HEK293 (cell line): Measurements from ENCODE around the gene RPS6KA3.

ENCODE experiments used
- CTCF ChIA-PET: fragments of 350-600 bp; formaldehyde crosslinking; extraction: SDS; loops from one replicate; lab custom pipeline; 2021; ENCODE audit warnings: antibody characterized with exemption; lab: Yijun Ruan, JAX
- POLR2A ChIA-PET: fragments of 300-600 bp; formaldehyde crosslinking; extraction: SDS; loops from one replicate; lab custom pipeline; 2020; ENCODE audit warnings: antibody characterized with exemption, inconsistent platforms; lab: Yijun Ruan, JAX
- H3K27ac ChIP-seq: fragments of 200-500 bp; sonication (Bioruptor generic); 2 replicates; pipeline ENCODE4 v1.5.1; 2014; ENCODE audit warnings: low read depth, low read length, control low read depth, inconsistent platforms; ENCODE audit errors: extremely low read depth
- H3K36me3 ChIP-seq, 2 experiments: fragments of 200-500 bp in 1 of 2; sonication (Bioruptor generic) in 1 of 2; 1 replicate in 1 of 2; 2 replicates in 1 of 2; pipeline ENCODE4 v1.5.1; 2014 to 2017; ENCODE audit warnings: inconsistent platforms in 2 of 2, low read length in 2 of 2; ENCODE audit not compliant: control insufficient read depth in 2 of 2, insufficient read depth in 1 of 2
- H3K4me1 ChIP-seq: fragments of 200-500 bp; sonication (Bioruptor generic); 2 replicates; pipeline ENCODE4 v1.5.1; 2014; ENCODE audit warnings: mild to moderate bottlenecking, low read length, inconsistent platforms; ENCODE audit not compliant: control insufficient read depth, insufficient read depth
- H3K4me3 ChIP-seq: 2 replicates; pipeline ENCODE4 v1.5.1; 2011; ENCODE audit warnings: low read depth, mild to moderate bottlenecking, control low read depth, low read length, moderate library complexity
- H3K9me3 ChIP-seq: fragments of 200-500 bp; sonication (Bioruptor generic); 2 replicates; pipeline ENCODE4 v1.5.1; 2014; ENCODE audit warnings: low read depth, low read length, inconsistent platforms; ENCODE audit not compliant: control insufficient read depth, insufficient read depth
- HOXD13 ChIP-seq: sonication (generic); formaldehyde crosslinking; IDR thresholded peaks from 2 replicates; pipeline ENCODE4 v1.8.0; 2022; ENCODE audit warnings: missing genetic modification reagents, borderline replicate concordance
- OSR2 ChIP-seq: fragments of 450-650 bp; formaldehyde crosslinking; IDR thresholded peaks from 2 replicates; pipeline ENCODE4 v1.5.1; 2016; ENCODE audit warnings: missing biosample characterization, missing genetic modification characterization
- ZNF114 ChIP-seq: fragments of 450-650 bp; formaldehyde crosslinking; IDR thresholded peaks from 2 replicates; pipeline ENCODE4 v1.5.0; 2017; ENCODE audit warnings: missing biosample characterization, missing genetic modification characterization
- ZNF202 ChIP-seq: fragments of 450-650 bp; formaldehyde crosslinking; IDR thresholded peaks from 2 replicates; pipeline ENCODE4 v1.5.1; 2016; ENCODE audit warnings: missing biosample characterization, missing genetic modification characterization, borderline replicate concordance
- ZNF23 ChIP-seq: fragments of 450-650 bp; formaldehyde crosslinking; IDR thresholded peaks from 2 replicates; pipeline ENCODE4 v1.5.1; 2016; ENCODE audit warnings: missing biosample characterization, missing genetic modification characterization, borderline replicate concordance
- ZNF266 ChIP-seq: fragments of 450-650 bp; formaldehyde crosslinking; IDR thresholded peaks from 2 replicates; pipeline ENCODE4 v1.5.1; 2016; ENCODE audit warnings: missing biosample characterization, missing genetic modification characterization, low read depth
- ZNF274 ChIP-seq, 2 experiments: fragments of 200-500 bp in 1 of 2; fragments of 450-650 bp in 1 of 2; sonication (Bioruptor generic) in 1 of 2; formaldehyde crosslinking in 1 of 2; IDR thresholded peaks; 2 replicates each; pipeline versions ENCODE4 v1.5.1 to v1.6.1; 2014 to 2016; ENCODE audit warnings: borderline replicate concordance in 1 of 2, inconsistent platforms in 1 of 2, low read length in 1 of 2, missing biosample characterization in 1 of 2, missing genetic modification characterization in 1 of 2
- ZNF548 ChIP-seq: fragments of 450-650 bp; formaldehyde crosslinking; IDR thresholded peaks from 2 replicates; pipeline ENCODE4 v1.5.1; 2016; ENCODE audit warnings: missing biosample characterization, missing genetic modification characterization
- ZNF555 ChIP-seq: fragments of 450-650 bp; formaldehyde crosslinking; conservative IDR thresholded peaks from 2 replicates; pipeline ENCODE4 v1.5.1; 2017; ENCODE audit warnings: missing biosample characterization, mild to moderate bottlenecking, missing genetic modification characterization, inconsistent platforms
- ZNF571 ChIP-seq: fragments of 450-650 bp; formaldehyde crosslinking; IDR thresholded peaks from 2 replicates; pipeline ENCODE4 v1.5.0; 2017; ENCODE audit warnings: missing biosample characterization, missing genetic modification characterization
- ZNF658 ChIP-seq: fragments of 450-650 bp; formaldehyde crosslinking; IDR thresholded peaks from 2 replicates; pipeline ENCODE4; 2016; ENCODE audit warnings: missing biosample characterization, missing genetic modification characterization
- ZNF785 ChIP-seq: fragments of 450-650 bp; formaldehyde crosslinking; IDR thresholded peaks from 2 replicates; pipeline ENCODE4 v1.5.1; 2016; ENCODE audit warnings: missing biosample characterization, missing genetic modification characterization
- ZNF791 ChIP-seq: fragments of 450-650 bp; formaldehyde crosslinking; IDR thresholded peaks from 2 replicates; pipeline ENCODE4 v1.5.1; 2016; ENCODE audit warnings: missing biosample characterization, missing genetic modification characterization
- ZSCAN23 ChIP-seq: fragments of 450-650 bp; formaldehyde crosslinking; IDR thresholded peaks from 2 replicates; pipeline ENCODE4 v1.5.1; 2016; ENCODE audit warnings: missing biosample characterization, missing genetic modification characterization
- TF ChIP-seq, protein P1 (sequence below): fragments of 450-650 bp; formaldehyde crosslinking; conservative IDR thresholded peaks from 2 replicates; pipeline ENCODE4 v1.5.1; 2016; ENCODE audit warnings: low read depth, missing biosample characterization, missing genetic modification characterization
- TF ChIP-seq, protein P2 (sequence below): fragments of 450-650 bp; formaldehyde crosslinking; IDR thresholded peaks from 2 replicates; pipeline ENCODE4; 2016; ENCODE audit warnings: missing biosample characterization, missing genetic modification characterization
- TF ChIP-seq, protein P3 (sequence below): fragments of 450-650 bp; formaldehyde crosslinking; IDR thresholded peaks from 2 replicates; pipeline ENCODE4 v1.5.1; 2016; ENCODE audit warnings: missing biosample characterization, missing genetic modification characterization
- TF ChIP-seq, protein P4 (sequence below): IDR thresholded peaks from 2 replicates; pipeline ENCODE4 v1.6.1; 2011; ENCODE audit warnings: mild to moderate bottlenecking, low read depth, low read length, borderline replicate concordance
- TF ChIP-seq, protein P5 (sequence below): fragments of 450-650 bp; formaldehyde crosslinking; IDR thresholded peaks from 2 replicates; pipeline ENCODE4 v1.5.1; 2016; ENCODE audit warnings: missing biosample characterization, missing genetic modification characterization

The RPS6KA3 gene

DNA sequence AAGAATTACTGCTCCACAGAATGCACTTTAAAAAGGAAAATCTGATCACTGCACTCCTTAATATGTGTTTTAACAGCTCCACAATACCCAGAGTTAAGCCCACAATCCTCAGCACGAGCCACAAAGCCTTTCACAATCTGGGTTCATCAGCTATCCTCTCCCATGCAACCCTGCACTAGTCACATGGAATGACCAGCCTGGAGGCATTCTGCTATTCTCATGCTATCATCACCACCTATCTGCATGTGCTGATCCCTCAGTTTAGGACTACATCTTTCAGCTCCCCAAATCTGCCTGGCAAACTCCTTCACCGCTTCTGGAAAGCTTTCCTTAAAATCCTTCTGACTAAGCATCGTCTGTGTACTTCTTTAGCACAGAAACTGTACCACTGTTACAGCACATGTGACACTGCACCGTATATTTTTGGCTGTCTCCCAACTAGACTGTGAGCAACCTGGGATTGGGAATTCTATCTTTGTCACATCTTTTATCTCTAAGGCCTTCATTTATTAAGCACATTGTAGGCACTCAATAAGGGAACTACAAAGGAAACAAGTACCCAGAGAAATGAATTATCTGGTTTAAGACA lies 106.8 kb downstream of the RPS6KA3 start (continued):
- TF ChIP-seq, protein P1, sequence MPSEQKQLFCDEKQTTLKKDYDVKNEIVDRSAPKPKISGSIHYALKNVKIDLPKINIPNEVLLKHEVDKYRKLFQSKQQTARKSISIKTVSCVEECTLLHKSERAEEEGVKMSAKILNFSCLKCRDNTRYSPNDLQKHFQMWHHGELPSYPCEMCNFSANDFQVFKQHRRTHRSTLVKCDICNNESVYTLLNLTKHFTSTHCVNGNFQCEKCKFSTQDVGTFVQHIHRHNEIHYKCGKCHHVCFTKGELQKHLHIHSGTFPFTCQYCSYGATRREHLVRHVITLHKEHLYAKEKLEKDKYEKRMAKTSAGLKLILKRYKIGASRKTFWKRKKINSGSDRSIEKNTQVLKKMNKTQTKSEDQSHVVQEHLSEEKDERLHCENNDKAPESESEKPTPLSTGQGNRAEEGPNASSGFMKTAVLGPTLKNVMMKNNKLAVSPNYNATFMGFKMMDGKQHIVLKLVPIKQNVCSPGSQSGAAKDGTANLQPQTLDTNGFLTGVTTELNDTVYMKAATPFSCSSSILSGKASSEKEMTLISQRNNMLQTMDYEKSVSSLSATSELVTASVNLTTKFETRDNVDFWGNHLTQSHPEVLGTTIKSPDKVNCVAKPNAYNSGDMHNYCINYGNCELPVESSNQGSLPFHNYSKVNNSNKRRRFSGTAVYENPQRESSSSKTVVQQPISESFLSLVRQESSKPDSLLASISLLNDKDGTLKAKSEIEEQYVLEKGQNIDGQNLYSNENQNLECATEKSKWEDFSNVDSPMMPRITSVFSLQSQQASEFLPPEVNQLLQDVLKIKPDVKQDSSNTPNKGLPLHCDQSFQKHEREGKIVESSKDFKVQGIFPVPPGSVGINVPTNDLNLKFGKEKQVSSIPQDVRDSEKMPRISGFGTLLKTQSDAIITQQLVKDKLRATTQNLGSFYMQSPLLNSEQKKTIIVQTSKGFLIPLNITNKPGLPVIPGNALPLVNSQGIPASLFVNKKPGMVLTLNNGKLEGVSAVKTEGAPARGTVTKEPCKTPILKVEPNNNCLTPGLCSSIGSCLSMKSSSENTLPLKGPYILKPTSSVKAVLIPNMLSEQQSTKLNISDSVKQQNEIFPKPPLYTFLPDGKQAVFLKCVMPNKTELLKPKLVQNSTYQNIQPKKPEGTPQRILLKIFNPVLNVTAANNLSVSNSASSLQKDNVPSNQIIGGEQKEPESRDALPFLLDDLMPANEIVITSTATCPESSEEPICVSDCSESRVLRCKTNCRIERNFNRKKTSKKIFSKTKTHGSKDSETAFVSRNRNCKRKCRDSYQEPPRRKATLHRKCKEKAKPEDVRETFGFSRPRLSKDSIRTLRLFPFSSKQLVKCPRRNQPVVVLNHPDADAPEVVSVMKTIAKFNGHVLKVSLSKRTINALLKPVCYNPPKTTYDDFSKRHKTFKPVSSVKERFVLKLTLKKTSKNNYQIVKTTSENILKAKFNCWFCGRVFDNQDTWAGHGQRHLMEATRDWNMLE (tag by site-specific recombination), result no peak
- TF ChIP-seq ZNF274 (IDR thresholded peaks at IDR 0.05; ENCODE audit: low read length) (no peak), ZNF274 (tag by site-specific recombination; IDR thresholded peaks at IDR 0.05; ENCODE audit: borderline replicate concordance) (no peak)
- TF ChIP-seq, protein P2, sequence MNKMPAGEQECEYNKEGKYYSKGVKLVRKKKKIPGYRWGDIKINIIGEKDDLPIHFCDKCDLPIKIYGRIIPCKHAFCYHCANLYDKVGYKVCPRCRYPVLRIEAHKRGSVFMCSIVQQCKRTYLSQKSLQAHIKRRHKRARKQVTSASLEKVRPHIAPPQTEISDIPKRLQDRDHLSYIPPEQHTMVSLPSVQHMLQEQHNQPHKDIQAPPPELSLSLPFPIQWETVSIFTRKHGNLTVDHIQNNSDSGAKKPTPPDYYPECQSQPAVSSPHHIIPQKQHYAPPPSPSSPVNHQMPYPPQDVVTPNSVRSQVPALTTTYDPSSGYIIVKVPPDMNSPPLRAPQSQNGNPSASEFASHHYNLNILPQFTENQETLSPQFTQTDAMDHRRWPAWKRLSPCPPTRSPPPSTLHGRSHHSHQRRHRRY (tag by site-specific recombination), result no peak

DNA sequence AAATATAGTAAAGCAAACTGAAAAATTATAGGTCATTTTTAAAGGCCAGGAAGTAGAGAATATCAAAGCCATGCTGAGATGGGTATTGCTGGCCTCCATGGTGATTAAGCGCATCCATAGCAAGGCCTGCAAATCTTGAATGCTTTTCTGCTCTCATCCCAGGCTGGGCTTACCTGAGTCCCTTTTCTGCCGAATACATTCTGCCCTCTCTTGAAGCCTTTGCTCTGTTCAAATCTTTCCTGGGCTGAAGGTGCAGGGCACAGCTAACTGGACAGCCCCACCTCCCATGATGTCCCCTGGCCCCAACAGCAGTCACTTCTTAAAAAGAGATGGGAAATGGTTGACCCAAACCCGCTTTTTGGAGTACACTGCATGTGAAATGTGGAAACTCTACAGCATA lies 115.0 kb downstream of the RPS6KA3 start:
- Histone ChIP-seq H3K27ac (no peak overlapping the region), H3K4me3 (no peak overlapping the region), H3K36me3 (peaks cover 30 to 44% of the 10 kb centered on the region in 2 experiments; a peak in 2 of 3 replicates), H3K4me1 (no peaks in the 10 kb centered on the region), H3K9me3 (no peaks in the 10 kb centered on the region)
- ChIA-PET POLR2A (no interaction called here), CTCF (no interaction called here)
- TF ChIP-seq, protein P3, sequence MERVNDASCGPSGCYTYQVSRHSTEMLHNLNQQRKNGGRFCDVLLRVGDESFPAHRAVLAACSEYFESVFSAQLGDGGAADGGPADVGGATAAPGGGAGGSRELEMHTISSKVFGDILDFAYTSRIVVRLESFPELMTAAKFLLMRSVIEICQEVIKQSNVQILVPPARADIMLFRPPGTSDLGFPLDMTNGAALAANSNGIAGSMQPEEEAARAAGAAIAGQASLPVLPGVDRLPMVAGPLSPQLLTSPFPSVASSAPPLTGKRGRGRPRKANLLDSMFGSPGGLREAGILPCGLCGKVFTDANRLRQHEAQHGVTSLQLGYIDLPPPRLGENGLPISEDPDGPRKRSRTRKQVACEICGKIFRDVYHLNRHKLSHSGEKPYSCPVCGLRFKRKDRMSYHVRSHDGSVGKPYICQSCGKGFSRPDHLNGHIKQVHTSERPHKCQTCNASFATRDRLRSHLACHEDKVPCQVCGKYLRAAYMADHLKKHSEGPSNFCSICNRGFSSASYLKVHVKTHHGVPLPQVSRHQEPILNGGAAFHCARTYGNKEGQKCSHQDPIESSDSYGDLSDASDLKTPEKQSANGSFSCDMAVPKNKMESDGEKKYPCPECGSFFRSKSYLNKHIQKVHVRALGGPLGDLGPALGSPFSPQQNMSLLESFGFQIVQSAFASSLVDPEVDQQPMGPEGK, result no peak
- TF ChIP-seq ZNF114 (tag by site-specific recombination), result no peak
- no peak for TF ChIP-seq ZNF571 (tag by site-specific recombination)

DNA sequence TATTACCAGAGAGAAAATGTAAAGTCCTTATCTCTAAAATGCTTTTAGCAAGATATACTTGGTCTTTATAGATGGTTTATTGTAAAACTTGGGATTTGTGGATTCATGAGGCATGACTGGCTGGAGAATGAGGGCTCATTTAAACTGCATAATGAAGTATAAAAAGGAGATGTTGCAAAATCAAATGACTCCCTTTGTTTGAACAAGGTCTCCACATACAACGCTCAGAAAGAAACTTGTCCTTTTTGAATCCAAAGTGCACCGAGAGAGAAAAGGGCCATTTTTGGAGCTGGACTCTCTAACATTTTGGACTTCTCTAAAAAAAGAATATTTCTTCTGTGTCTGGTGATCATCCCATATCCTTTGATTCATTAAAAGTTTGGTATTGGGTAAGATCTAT lies 117.4 kb downstream of the RPS6KA3 start:
- H3K27ac ChIP-seq, result no peak overlapping the region
- POLR2A ChIA-PET, result no interaction called here
- H3K36me3 ChIP-seq, result peaks cover 11 to 21% of the 10 kb centered on the region in 2 experiments; a peak in 2 of 3 replicates
- CTCF ChIA-PET, result no interaction called here
- H3K4me3 ChIP-seq, result no peak overlapping the region
- no peaks in the 10 kb centered on the region for H3K4me1 ChIP-seq
- no peaks in the 10 kb centered on the region for H3K9me3 ChIP-seq
- TF ChIP-seq ZNF791 (tag by site-specific recombination), result no peak
- no peak for TF ChIP-seq ZNF785
- TF ChIP-seq, protein P4, sequence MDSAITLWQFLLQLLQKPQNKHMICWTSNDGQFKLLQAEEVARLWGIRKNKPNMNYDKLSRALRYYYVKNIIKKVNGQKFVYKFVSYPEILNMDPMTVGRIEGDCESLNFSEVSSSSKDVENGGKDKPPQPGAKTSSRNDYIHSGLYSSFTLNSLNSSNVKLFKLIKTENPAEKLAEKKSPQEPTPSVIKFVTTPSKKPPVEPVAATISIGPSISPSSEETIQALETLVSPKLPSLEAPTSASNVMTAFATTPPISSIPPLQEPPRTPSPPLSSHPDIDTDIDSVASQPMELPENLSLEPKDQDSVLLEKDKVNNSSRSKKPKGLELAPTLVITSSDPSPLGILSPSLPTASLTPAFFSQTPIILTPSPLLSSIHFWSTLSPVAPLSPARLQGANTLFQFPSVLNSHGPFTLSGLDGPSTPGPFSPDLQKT, result no peak
- no peak for TF ChIP-seq ZNF555
- TF ChIP-seq ZNF202 (tag by site-specific recombination), result no peak
- TF ChIP-seq, protein P5, sequence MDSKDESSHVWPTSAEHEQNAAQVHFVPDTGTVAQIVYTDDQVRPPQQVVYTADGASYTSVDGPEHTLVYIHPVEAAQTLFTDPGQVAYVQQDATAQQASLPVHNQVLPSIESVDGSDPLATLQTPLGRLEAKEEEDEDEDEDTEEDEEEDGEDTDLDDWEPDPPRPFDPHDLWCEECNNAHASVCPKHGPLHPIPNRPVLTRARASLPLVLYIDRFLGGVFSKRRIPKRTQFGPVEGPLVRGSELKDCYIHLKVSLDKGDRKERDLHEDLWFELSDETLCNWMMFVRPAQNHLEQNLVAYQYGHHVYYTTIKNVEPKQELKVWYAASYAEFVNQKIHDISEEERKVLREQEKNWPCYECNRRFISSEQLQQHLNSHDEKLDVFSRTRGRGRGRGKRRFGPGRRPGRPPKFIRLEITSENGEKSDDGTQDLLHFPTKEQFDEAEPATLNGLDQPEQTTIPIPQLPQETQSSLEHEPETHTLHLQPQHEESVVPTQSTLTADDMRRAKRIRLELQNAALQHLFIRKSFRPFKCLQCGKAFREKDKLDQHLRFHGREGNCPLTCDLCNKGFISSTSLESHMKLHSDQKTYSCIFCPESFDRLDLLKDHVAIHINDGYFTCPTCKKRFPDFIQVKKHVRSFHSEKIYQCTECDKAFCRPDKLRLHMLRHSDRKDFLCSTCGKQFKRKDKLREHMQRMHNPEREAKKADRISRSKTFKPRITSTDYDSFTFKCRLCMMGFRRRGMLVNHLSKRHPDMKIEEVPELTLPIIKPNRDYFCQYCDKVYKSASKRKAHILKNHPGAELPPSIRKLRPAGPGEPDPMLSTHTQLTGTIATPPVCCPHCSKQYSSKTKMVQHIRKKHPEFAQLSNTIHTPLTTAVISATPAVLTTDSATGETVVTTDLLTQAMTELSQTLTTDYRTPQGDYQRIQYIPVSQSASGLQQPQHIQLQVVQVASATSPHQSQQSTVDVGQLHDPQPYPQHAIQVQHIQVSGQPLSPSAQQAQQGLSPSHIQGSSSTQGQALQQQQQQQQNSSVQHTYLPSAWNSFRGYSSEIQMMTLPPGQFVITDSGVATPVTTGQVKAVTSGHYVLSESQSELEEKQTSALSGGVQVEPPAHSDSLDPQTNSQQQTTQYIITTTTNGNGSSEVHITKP (tag by site-specific recombination), result no peak
- TF ChIP-seq ZSCAN23 (tag by site-specific recombination), result no peak
- TF ChIP-seq HOXD13 (CRISPR knock-in tag), result no peak
- no peak for TF ChIP-seq ZNF658 (tag by site-specific recombination)
- no peak for TF ChIP-seq ZNF23
- TF ChIP-seq ZNF266 (tag by site-specific recombination), result no peak
- TF ChIP-seq ZNF548, result no peak
- no peak for TF ChIP-seq OSR2 (tag by site-specific recombination)
